ENCODE data around the gene CHCHD6.
A peak's percentile ranks its signal among the peaks of the same experiment; 100 is the strongest.

CHCHD6 gene

DNA sequence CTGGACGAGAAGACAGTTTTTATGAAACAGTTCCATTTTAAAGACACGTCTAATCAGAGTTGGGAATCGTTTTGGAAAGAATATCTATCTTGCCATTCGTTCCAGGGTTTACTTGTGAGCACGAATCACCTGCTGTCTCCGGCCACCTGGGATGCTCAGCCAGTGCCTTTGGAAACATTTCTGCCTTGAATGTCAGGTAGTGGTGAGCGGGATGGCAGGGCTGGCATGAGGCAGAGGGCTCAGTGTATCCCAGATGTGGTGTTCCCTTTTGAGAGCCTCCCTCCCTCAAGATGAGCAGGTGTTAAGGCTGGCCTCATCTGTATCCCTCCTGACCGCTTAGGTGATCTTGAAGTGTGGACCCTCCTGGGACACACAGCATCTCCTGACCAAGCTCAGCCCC, 231.0 kb downstream of the CHCHD6 start:
- Histone ChIP-seq H3K36me3 (ENCODE audit: control insufficient read depth, insufficient read depth, low read length) (no peaks in the 10 kb centered on the region), H3K4me1 (ENCODE audit: control insufficient read depth, insufficient read depth, low read length) (peaks cover 11% of the 10 kb centered on the region), H3K4me3 (ENCODE audit: insufficient read depth, low read depth, low read length) (no peak overlapping the region), H3K27ac (ENCODE audit: insufficient read depth, low read depth, low read length, poor library complexity, severe bottlenecking) (no peak overlapping the region), H3K9me3 (ENCODE audit: control insufficient read depth, low read length) (no peaks in the 10 kb centered on the region), H3K27me3 (ENCODE audit: control insufficient read depth, insufficient read depth, low read length, poor library complexity, severe bottlenecking) (no peaks in the 10 kb centered on the region)
- WGBS, 2 experiments: 95 to 96% methylated on average over 8 of the region's 8 CpGs

DNA sequence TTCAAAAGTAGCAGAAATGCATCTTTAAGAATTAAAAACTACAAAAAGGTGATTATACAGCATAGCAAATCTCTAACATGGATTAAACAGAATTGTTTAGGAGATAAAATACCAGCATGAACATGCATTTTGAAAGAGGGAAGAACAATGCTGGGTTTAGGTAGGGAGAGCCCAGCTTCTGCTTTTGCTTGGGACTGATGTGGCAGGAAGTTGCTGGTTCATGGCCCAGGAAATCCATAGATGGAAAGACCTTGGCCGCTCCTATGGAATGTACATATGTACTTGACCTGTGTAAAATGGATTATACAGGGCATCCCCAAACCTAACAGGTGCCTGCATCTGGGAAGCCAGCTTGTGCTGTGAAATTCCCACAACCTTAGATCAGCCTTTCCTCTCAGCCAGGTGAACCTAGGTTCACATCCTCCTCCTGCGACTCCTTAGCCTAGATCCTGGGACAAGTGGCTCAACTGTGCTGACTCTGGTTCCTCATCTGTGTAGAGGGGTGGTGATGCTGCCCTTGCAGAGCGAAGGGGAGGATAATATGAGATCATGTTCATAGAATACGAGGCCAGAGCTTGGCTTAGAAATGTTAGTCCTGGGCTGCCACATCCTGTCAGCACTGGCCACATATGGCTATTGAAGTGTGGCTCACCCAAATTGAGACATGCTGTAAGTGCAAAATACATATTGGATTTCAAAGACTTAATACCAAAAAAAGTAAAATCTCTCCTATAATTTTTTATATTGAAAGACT, 231.9 kb downstream of the CHCHD6 start:
- no peaks in the 10 kb centered on the region for H3K36me3 ChIP-seq (ENCODE audit: control insufficient read depth, insufficient read depth, low read length)
- no peaks in the 10 kb centered on the region for H3K27me3 ChIP-seq (ENCODE audit: control insufficient read depth, insufficient read depth, low read length, poor library complexity, severe bottlenecking)
- H3K4me3 ChIP-seq (ENCODE audit: insufficient read depth, low read depth, low read length): no peak overlapping the region
- 90 to 96% methylated on average over 4 of the region's 4 CpGs for WGBS, 2 experiments
- no peak overlapping the region for H3K27ac ChIP-seq (ENCODE audit: insufficient read depth, low read depth, low read length, poor library complexity, severe bottlenecking)
- H3K4me1 ChIP-seq (ENCODE audit: control insufficient read depth, insufficient read depth, low read length): peaks cover 11% of the 10 kb centered on the region
- no peaks in the 10 kb centered on the region for H3K9me3 ChIP-seq (ENCODE audit: control insufficient read depth, low read length)

DNA sequence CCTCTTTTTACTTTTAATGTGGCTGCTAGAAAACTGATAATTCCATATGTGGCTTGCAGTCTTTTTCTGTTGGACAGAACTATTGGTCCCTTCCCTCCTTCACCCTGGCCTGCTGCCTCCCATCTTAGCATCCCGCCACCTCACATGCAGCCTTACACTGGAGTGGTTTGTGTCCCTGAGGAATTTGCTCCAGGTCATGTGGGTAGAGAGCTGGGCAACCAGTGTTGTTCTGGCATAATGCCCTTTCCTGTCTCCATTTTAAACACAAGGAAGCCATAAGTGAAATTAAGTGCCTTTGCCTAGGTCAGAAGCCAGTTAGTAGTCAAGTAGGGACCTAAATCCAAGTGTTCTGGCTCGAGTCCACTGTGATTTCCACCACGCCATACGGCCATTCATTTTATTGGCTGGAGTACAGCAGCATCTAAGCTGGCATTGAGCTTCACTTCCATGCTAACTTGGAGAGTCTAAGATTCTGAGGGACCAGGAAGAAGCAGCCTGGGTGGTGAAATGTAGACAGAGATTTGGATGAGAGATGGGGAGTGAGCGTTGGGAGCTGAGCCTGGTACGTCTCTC, 232.9 kb downstream of the CHCHD6 start:
- Histone ChIP-seq H3K9me3 (ENCODE audit: control insufficient read depth, low read length) (no peaks in the 10 kb centered on the region), H3K27ac (ENCODE audit: insufficient read depth, low read depth, low read length, poor library complexity, severe bottlenecking) (no peak overlapping the region), H3K4me3 (ENCODE audit: insufficient read depth, low read depth, low read length) (no peak overlapping the region), H3K4me1 (ENCODE audit: control insufficient read depth, insufficient read depth, low read length) (peaks cover 11% of the 10 kb centered on the region), H3K27me3 (ENCODE audit: control insufficient read depth, insufficient read depth, low read length, poor library complexity, severe bottlenecking) (no peaks in the 10 kb centered on the region), H3K36me3 (ENCODE audit: control insufficient read depth, insufficient read depth, low read length) (no peaks in the 10 kb centered on the region)
- 93 to 94% methylated on average over 6 of the region's 6 CpGs for WGBS, 2 experiments

DNA sequence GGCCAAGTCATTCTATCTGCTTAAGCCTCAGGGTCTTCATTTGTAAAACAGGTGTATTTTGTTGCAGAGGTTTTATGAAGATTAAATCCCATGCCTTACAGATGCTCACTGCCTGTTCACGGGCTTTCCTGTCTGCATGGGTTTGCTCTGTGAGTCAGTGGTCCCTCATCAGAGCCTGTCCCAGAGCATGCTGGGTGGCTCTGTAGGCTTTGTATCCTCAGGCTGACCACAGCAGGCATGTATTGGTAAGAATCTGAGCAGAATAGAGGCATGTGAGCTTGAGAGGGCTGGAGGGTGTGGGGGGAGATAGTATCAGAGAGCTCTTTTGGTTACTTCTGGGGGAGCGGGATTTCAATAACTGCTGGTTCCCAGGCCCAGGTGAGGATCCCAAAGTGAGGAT, 233.5 kb downstream of the CHCHD6 start:
- no peak overlapping the region for H3K4me3 ChIP-seq (ENCODE audit: insufficient read depth, low read depth, low read length)
- WGBS, 2 experiments: 95 to 96% methylated on average over 2 of the region's 2 CpGs
- no peaks in the 10 kb centered on the region for H3K27me3 ChIP-seq (ENCODE audit: control insufficient read depth, insufficient read depth, low read length, poor library complexity, severe bottlenecking)
- peaks cover 11% of the 10 kb centered on the region for H3K4me1 ChIP-seq (ENCODE audit: control insufficient read depth, insufficient read depth, low read length)
- no peaks in the 10 kb centered on the region for H3K36me3 ChIP-seq (ENCODE audit: control insufficient read depth, insufficient read depth, low read length)
- H3K27ac ChIP-seq (ENCODE audit: insufficient read depth, low read depth, low read length, poor library complexity, severe bottlenecking): no peak overlapping the region
- no peaks in the 10 kb centered on the region for H3K9me3 ChIP-seq (ENCODE audit: control insufficient read depth, low read length)

DNA sequence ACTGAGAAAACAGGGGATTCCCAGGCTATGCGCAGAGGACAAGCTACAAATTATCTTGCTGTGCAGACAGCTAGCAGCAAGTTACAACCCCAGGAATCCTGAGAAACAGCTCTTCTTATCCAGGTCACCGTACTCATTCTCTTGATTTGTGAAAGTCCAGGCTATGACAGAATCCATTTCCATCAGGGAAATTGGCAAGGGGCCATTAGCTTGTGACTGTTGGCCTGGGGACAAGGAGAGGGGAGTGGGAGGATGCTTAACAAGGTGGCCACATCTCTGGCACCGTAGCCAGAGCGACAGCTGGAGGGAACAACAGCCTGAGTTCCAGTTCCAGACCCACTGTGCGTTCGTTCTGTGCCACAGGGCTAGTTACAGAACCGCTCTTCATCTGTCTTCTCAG, 233.9 kb downstream of the CHCHD6 start:
- Histone ChIP-seq H3K9me3 (ENCODE audit: control insufficient read depth, low read length) (no peaks in the 10 kb centered on the region), H3K36me3 (ENCODE audit: control insufficient read depth, insufficient read depth, low read length) (no peaks in the 10 kb centered on the region), H3K4me1 (ENCODE audit: control insufficient read depth, insufficient read depth, low read length) (peaks cover 11% of the 10 kb centered on the region), H3K4me3 (ENCODE audit: insufficient read depth, low read depth, low read length) (no peak overlapping the region), H3K27ac (ENCODE audit: insufficient read depth, low read depth, low read length, poor library complexity, severe bottlenecking) (no peak overlapping the region), H3K27me3 (ENCODE audit: control insufficient read depth, insufficient read depth, low read length, poor library complexity, severe bottlenecking) (no peaks in the 10 kb centered on the region)
- WGBS, 2 experiments: 96 to 98% methylated on average over 7 of the region's 7 CpGs

DNA sequence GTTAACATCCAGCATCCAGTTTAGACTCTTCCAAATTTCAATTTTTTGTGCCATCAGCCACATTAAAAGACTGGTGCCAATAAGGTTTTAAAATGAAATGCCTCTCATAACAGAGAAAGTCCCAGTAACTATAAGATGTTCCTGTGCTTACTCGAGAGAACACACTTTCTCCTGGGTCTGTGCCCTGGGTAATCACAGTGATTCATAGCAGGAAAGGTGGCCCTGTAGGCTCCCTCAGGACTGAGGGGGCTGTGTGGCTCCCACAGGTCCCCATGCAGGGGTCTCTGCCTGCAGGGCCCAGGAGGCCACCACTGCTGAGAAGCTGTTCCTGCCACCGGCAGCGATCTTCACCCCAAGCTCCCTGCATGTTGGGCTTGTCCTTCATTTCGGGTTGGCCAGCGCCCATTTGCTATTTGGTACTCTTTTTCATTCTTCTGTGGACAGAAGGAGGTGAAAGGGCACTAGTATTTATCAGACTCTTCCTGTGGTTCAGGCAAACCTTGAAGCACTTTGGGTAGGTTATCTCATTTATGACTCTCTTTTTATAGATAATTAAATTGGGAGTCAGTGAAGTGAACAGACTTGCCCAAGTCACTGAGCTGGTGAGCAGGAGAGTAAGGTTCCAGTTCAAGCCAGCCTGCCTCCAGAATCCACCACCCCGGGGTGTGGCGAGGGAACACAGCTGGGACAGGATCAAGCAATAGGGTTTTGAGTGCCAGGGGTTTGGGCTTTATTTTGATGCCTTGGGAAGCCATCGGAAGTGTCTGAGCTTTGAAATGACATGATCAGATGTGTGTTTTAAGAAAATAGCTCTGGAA, 234.7 kb downstream of the CHCHD6 start:
- Histone ChIP-seq H3K4me3 (ENCODE audit: insufficient read depth, low read depth, low read length) (no peak overlapping the region), H3K4me1 (ENCODE audit: control insufficient read depth, insufficient read depth, low read length) (peaks cover 11% of the 10 kb centered on the region), H3K36me3 (ENCODE audit: control insufficient read depth, insufficient read depth, low read length) (no peaks in the 10 kb centered on the region), H3K9me3 (ENCODE audit: control insufficient read depth, low read length) (no peaks in the 10 kb centered on the region), H3K27me3 (ENCODE audit: control insufficient read depth, insufficient read depth, low read length, poor library complexity, severe bottlenecking) (no peaks in the 10 kb centered on the region), H3K27ac (ENCODE audit: insufficient read depth, low read depth, low read length, poor library complexity, severe bottlenecking) (peak overlapping the region; percentile 12)
- 86 to 89% methylated on average over 8 of the region's 8 CpGs for WGBS, 2 experiments

GRCh38 chr3:126939338-126939718, 235.3 kb downstream of the CHCHD6 start:
- Histone ChIP-seq H3K27ac (ENCODE audit: insufficient read depth, low read depth, low read length, poor library complexity, severe bottlenecking) (peak overlapping the region; percentile 12), H3K36me3 (ENCODE audit: control insufficient read depth, insufficient read depth, low read length) (no peaks in the 10 kb centered on the region), H3K4me1 (ENCODE audit: control insufficient read depth, insufficient read depth, low read length) (peaks cover 11% of the 10 kb centered on the region), H3K27me3 (ENCODE audit: control insufficient read depth, insufficient read depth, low read length, poor library complexity, severe bottlenecking) (no peaks in the 10 kb centered on the region), H3K9me3 (ENCODE audit: control insufficient read depth, low read length) (no peaks in the 10 kb centered on the region), H3K4me3 (ENCODE audit: insufficient read depth, low read depth, low read length) (no peak overlapping the region)
- 76 to 77% methylated on average over 4 of the region's 4 CpGs for WGBS, 2 experiments

- Histone ChIP-seq H3K27ac (ENCODE audit: insufficient read depth, low read depth, low read length, poor library complexity, severe bottlenecking) (no peak overlapping the region), H3K4me3 (ENCODE audit: insufficient read depth, low read depth, low read length) (no peak overlapping the region), H3K9me3 (ENCODE audit: control insufficient read depth, low read length) (no peaks in the 10 kb centered on the region), H3K36me3 (ENCODE audit: control insufficient read depth, insufficient read depth, low read length) (no peaks in the 10 kb centered on the region), H3K4me1 (ENCODE audit: control insufficient read depth, insufficient read depth, low read length) (peaks cover 11% of the 10 kb centered on the region), H3K27me3 (ENCODE audit: control insufficient read depth, insufficient read depth, low read length, poor library complexity, severe bottlenecking) (no peaks in the 10 kb centered on the region)
- WGBS, 2 experiments: 88% methylated on average over 2 of the region's 3 CpGs; no CpG with 5 or more reads in 1 of the 2 experiments
Observed at GRCh38 chr3:126939733-126940132, 235.7 kb downstream of the CHCHD6 start.

DNA sequence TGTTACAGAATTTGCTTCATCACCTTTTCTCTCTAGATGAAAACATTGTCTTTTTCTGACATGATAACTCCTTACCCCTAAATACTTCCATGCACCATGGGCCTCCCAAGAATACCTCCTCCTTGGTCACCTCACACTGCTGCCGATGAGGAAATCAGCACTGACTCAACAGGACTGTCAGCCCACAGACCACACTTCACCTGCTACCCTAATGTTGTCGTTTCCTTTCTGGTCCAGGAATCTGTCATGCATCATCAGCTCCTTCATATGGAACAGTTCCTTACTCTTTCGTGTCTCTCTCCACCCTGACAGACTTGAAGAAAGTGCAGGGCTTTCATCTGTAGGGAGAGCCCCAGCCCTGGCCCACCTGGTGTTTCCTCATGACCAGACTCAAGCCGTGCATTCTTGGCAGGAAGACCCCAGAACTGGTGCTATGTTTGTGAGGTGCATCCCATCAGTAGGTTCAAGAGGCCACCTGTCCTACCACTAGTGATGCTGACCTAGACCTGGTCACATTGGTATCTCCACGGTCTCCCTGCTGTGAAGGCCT, 237.8 kb downstream of the CHCHD6 start:
- H3K27ac ChIP-seq (ENCODE audit: insufficient read depth, low read depth, low read length, poor library complexity, severe bottlenecking): no peak overlapping the region
- no peaks in the 10 kb centered on the region for H3K27me3 ChIP-seq (ENCODE audit: control insufficient read depth, insufficient read depth, low read length, poor library complexity, severe bottlenecking)
- H3K4me1 ChIP-seq (ENCODE audit: control insufficient read depth, insufficient read depth, low read length): peaks cover 7% of the 10 kb centered on the region
- H3K4me3 ChIP-seq (ENCODE audit: insufficient read depth, low read depth, low read length): no peak overlapping the region
- H3K9me3 ChIP-seq (ENCODE audit: control insufficient read depth, low read length): no peaks in the 10 kb centered on the region
- H3K36me3 ChIP-seq (ENCODE audit: control insufficient read depth, insufficient read depth, low read length): no peaks in the 10 kb centered on the region
- WGBS, 2 experiments: 91 to 94% methylated on average over 5 of the region's 5 CpGs

Measured in ectodermal cell (in vitro differentiated cells).